Neuronal stem cell (in vitro differentiated cells): ENCODE results near the gene CHN2.

Source experiments
- DNase-seq: peaks from one replicate; pipeline ENCODE4 v3.0.0-alpha.2; 2013; ENCODE audit warnings: low spot score
- H2AFZ ChIP-seq: one replicate; pipeline ENCODE4 v1.6.1; 2013; ENCODE audit warnings: mild to moderate bottlenecking, low read length, inconsistent platforms
- H2AK5ac ChIP-seq: 2 replicates; pipeline ENCODE4 v1.6.1; 2013; ENCODE audit warnings: low read depth, mild to moderate bottlenecking, inconsistent platforms, low read length, moderate library complexity, mixed read lengths
- H2BK120ac ChIP-seq: 2 replicates; pipeline ENCODE4 v1.6.1; 2013; ENCODE audit warnings: low read depth, mild to moderate bottlenecking, inconsistent platforms, low read length, moderate library complexity, mixed read lengths
- H2BK12ac ChIP-seq: one replicate; pipeline ENCODE4 v1.6.1; 2013; ENCODE audit warnings: low read length, inconsistent platforms
- H2BK15ac ChIP-seq: 2 replicates; pipeline ENCODE4 v1.6.1; 2013; ENCODE audit warnings: mild to moderate bottlenecking, low read length, inconsistent platforms, mixed read lengths
- H2BK5ac ChIP-seq: one replicate; pipeline ENCODE4 v1.6.1; 2013; ENCODE audit warnings: inconsistent platforms, mild to moderate bottlenecking, low read length, moderate library complexity
- H3K14ac ChIP-seq: one replicate; pipeline ENCODE4 v1.6.1; 2013; ENCODE audit warnings: low read length, inconsistent platforms
- H3K18ac ChIP-seq: 2 replicates; pipeline ENCODE4 v1.6.1; 2013; ENCODE audit warnings: low read length, inconsistent platforms
- H3K23ac ChIP-seq: 2 replicates; pipeline ENCODE4 v1.6.1; 2013; ENCODE audit warnings: low read depth, mild to moderate bottlenecking, mixed read lengths, low read length, inconsistent platforms; ENCODE audit not compliant: poor library complexity
- H3K27ac ChIP-seq: replicated peaks from 3 replicates; pipeline ENCODE4 v1.5.1; 2013; ENCODE audit warnings: low read length, inconsistent platforms
- H3K27me3 ChIP-seq, 3 experiments: 2 replicates each; pipeline ENCODE4 v1.6.1; 2013; ENCODE audit warnings: low read length in 3 of 3, mild to moderate bottlenecking in 2 of 3, inconsistent platforms in 1 of 3, low read depth in 1 of 3, mixed read lengths in 1 of 3, moderate library complexity in 1 of 3; ENCODE audit not compliant: control insufficient read depth in 3 of 3, insufficient read depth in 3 of 3
- H3K36me3 ChIP-seq, 2 donors: replicated peaks in 1 of 2; 2 replicates each; pipeline ENCODE4 v1.6.1; 2013; ENCODE audit warnings: low read length in 2 of 2; ENCODE audit not compliant: control insufficient read depth in 2 of 2, insufficient read depth in 2 of 2
- H3K4ac ChIP-seq: 2 replicates; pipeline ENCODE4 v1.6.1; 2013; ENCODE audit warnings: inconsistent platforms, mild to moderate bottlenecking, low read length, moderate library complexity
- H3K4me1 ChIP-seq, 2 donors: 1 replicate in 1 of 2; 2 replicates in 1 of 2; pipeline ENCODE4 v1.6.1; 2013; ENCODE audit warnings: low read length in 2 of 2, low read depth in 1 of 2; ENCODE audit not compliant: control insufficient read depth in 2 of 2, insufficient read depth in 1 of 2
- H3K4me2 ChIP-seq: one replicate; pipeline ENCODE4 v1.6.1; 2013; ENCODE audit warnings: mild to moderate bottlenecking, low read length, inconsistent platforms; ENCODE audit not compliant: insufficient read depth, poor library complexity, severe bottlenecking
- H3K4me3 ChIP-seq, 2 donors: 2 replicates each; pipeline ENCODE4 v1.5.1; 2013; ENCODE audit warnings: low read length in 2 of 2, mild to moderate bottlenecking in 2 of 2, inconsistent platforms in 1 of 2, moderate library complexity in 1 of 2
- H3K79me1 ChIP-seq: one replicate; pipeline ENCODE4 v1.6.1; 2013; ENCODE audit warnings: low read depth, mild to moderate bottlenecking, inconsistent platforms, low read length, moderate library complexity
- H3K9ac ChIP-seq: one replicate; pipeline ENCODE4 v1.6.1; 2013; ENCODE audit warnings: mild to moderate bottlenecking, low read depth, low read length, inconsistent platforms; ENCODE audit not compliant: poor library complexity
- H3K9me3 ChIP-seq, 2 donors: replicated peaks in 1 of 2; 2 replicates each; pipeline versions ENCODE3 to v1.6.1; 2013; ENCODE audit warnings: low read length in 2 of 2, mild to moderate bottlenecking in 2 of 2, inconsistent platforms in 1 of 2, low read depth in 1 of 2, mixed read lengths in 1 of 2, moderate library complexity in 1 of 2; ENCODE audit not compliant: control insufficient read depth in 2 of 2, insufficient read depth in 1 of 2
- H4K8ac ChIP-seq: one replicate; pipeline ENCODE4 v1.6.1; 2013; ENCODE audit warnings: low read depth, mild to moderate bottlenecking, inconsistent platforms, low read length, moderate library complexity
- H4K91ac ChIP-seq: one replicate; pipeline ENCODE4 v1.6.1; 2013; ENCODE audit warnings: low read length, low read depth, mild to moderate bottlenecking, inconsistent platforms; ENCODE audit not compliant: poor library complexity
- WGBS, 2 donors: extraction: QIAGEN DNeasy Blood & Tissue Kit; methylation state at CpG; one replicate each; pipeline ENCODE4 v1.1.7; 2013; ENCODE audit warnings: missing lambda C conversion rate in 2 of 2, mixed read lengths in 1 of 2; ENCODE audit not compliant: insufficient read length in 2 of 2, insufficient replicate concordance in 1 of 2; ENCODE audit errors: extremely low coverage in 2 of 2; 5-methylcytosine and 5-hydroxymethylcytosine counted together

CHN2 gene

GRCh38 chr7:29516491-29516890 is 321.9 kb downstream of the CHN2 start:
- no peak overlapping the region for H3K23ac ChIP-seq
- H2BK5ac ChIP-seq, result no peak overlapping the region
- H4K8ac ChIP-seq, result no peak overlapping the region
- no peaks in the 10 kb centered on the region for H3K79me1 ChIP-seq
- H3K14ac ChIP-seq, result no peak overlapping the region
- H3K4me2 ChIP-seq, result no peak overlapping the region
- no peak overlapping the region for H3K4me3 ChIP-seq
- H3K27ac ChIP-seq, result no peak overlapping the region
- no CpG with 5 or more reads among the region's 2 CpGs for WGBS, 2 donors
- H2BK15ac ChIP-seq, result no peak overlapping the region
- H2AFZ ChIP-seq, result no peak overlapping the region
- no peak overlapping the region for H2BK12ac ChIP-seq
- H3K4me1 ChIP-seq, result no peaks in the 10 kb centered on the region
- H4K91ac ChIP-seq, result no peak overlapping the region
- no peak overlapping the region for H3K9ac ChIP-seq
- H3K4ac ChIP-seq, result no peak overlapping the region
- no peaks in the 10 kb centered on the region for H3K9me3 ChIP-seq
- H3K18ac ChIP-seq, result no peak overlapping the region
- H2BK120ac ChIP-seq, result no peak overlapping the region
- H3K36me3 ChIP-seq, result no peaks in the 10 kb centered on the region
- no peak overlapping the region for H2AK5ac ChIP-seq
- H3K27me3 ChIP-seq, result no peaks in the 10 kb centered on the region
- no peak for DNase-seq

- no peaks in the 10 kb centered on the region for H3K36me3 ChIP-seq
- H3K14ac ChIP-seq, result no peak overlapping the region
- H3K27me3 ChIP-seq, result no peaks in the 10 kb centered on the region
- no peaks in the 10 kb centered on the region for H3K4me1 ChIP-seq
- H2BK120ac ChIP-seq, result no peak overlapping the region
- no peak overlapping the region for H3K9ac ChIP-seq
- no peak overlapping the region for H3K18ac ChIP-seq
- H4K91ac ChIP-seq, result no peak overlapping the region
- H2BK15ac ChIP-seq, result no peak overlapping the region
- no peak overlapping the region for H2BK5ac ChIP-seq
- H2AK5ac ChIP-seq, result no peak overlapping the region
- H2BK12ac ChIP-seq, result no peak overlapping the region
- no peak overlapping the region for H3K27ac ChIP-seq
- no peak overlapping the region for H4K8ac ChIP-seq
- WGBS, 2 donors, result no CpG with 5 or more reads among the region's 1 CpG
- no peak overlapping the region for H2AFZ ChIP-seq
- DNase-seq, result no peak
- no peak overlapping the region for H3K4ac ChIP-seq
- no peak overlapping the region for H3K23ac ChIP-seq
- no peak overlapping the region for H3K4me2 ChIP-seq
- H3K4me3 ChIP-seq, result no peak overlapping the region
- H3K9me3 ChIP-seq, result no peaks in the 10 kb centered on the region
- no peaks in the 10 kb centered on the region for H3K79me1 ChIP-seq
Measured at GRCh38 chr7:29518616-29519015, 324.0 kb downstream of the CHN2 start.

GRCh38 chr7:29523728-29524127 is 329.2 kb downstream of the CHN2 start:
- no peak overlapping the region for H3K9ac ChIP-seq
- H3K9me3 ChIP-seq, result no peaks in the 10 kb centered on the region
- no CpG with 5 or more reads among the region's 2 CpGs for WGBS, 2 donors

GRCh38 chr7:29527505-29528108 is 333.0 kb downstream of the CHN2 start:
- DNase-seq, result no peak
- Histone ChIP-seq H3K27ac (no peak overlapping the region), H3K4me2 (no peak overlapping the region), H2BK5ac (no peak overlapping the region), H3K36me3 (peaks cover 0 to 2% of the 10 kb centered on the region in 2 donors), H3K9me3 (no peaks in the 10 kb centered on the region), H3K4me1 (no peaks in the 10 kb centered on the region), H4K91ac (no peak overlapping the region), H3K27me3 (peaks cover 0 to 3% (median 0%) of the 10 kb centered on the region in 3 experiments), H3K4ac (no peak overlapping the region), H3K9ac (no peak overlapping the region), H2BK15ac (no peak overlapping the region), H3K4me3 (no peak overlapping the region), H3K14ac (no peak overlapping the region), H3K79me1 (no peaks in the 10 kb centered on the region), H2BK12ac (no peak overlapping the region), H2AFZ (no peak overlapping the region), H4K8ac (no peak overlapping the region), H3K23ac (no peak overlapping the region), H3K18ac (no peak overlapping the region), H2AK5ac (no peak overlapping the region), H2BK120ac (no peak overlapping the region)
- WGBS, 2 donors, result no CpG with 5 or more reads among the region's 4 CpGs

More at GRCh38 chr7:29523728-29524127, 329.2 kb downstream of the CHN2 start:
- peaks cover 0 to 3% (median 0%) of the 10 kb centered on the region in 3 experiments for H3K27me3 ChIP-seq
- H2AK5ac ChIP-seq, result no peak overlapping the region
- H3K14ac ChIP-seq, result no peak overlapping the region
- H2BK12ac ChIP-seq, result no peak overlapping the region
- H3K79me1 ChIP-seq, result no peaks in the 10 kb centered on the region
- no peaks in the 10 kb centered on the region for H3K4me1 ChIP-seq
- DNase-seq, result no peak
- H4K91ac ChIP-seq, result no peak overlapping the region
- no peak overlapping the region for H2AFZ ChIP-seq
- H3K23ac ChIP-seq, result no peak overlapping the region
- no peak overlapping the region for H2BK120ac ChIP-seq
- H3K27ac ChIP-seq, result no peak overlapping the region
- H3K4me3 ChIP-seq, result no peak overlapping the region
- no peak overlapping the region for H2BK5ac ChIP-seq
- no peak overlapping the region for H2BK15ac ChIP-seq
- no peak overlapping the region for H3K4ac ChIP-seq
- H3K36me3 ChIP-seq, result peaks cover 0 to 2% of the 10 kb centered on the region in 2 donors
- H4K8ac ChIP-seq, result no peak overlapping the region
- H3K18ac ChIP-seq, result no peak overlapping the region
- H3K4me2 ChIP-seq, result no peak overlapping the region
